WERI-Rb-1 (cell line): ENCODE results near the gene C17orf114.

Experiments
- DNase-seq: peaks from one replicate; pipeline ENCODE4 v3.0.0-alpha.2; 2020
- H3K27ac ChIP-seq: fragments of 250-450 bp; sonication (Bioruptor Pico); 2 replicates; pipeline ENCODE4 v1.5.1; 2020; ENCODE audit warnings: mild to moderate bottlenecking, moderate library complexity
- H3K27me3 ChIP-seq: fragments of 250-450 bp; sonication (Bioruptor Pico); 2 replicates; pipeline ENCODE4 v1.5.1; 2021; ENCODE audit warnings: mild to moderate bottlenecking, low read depth, moderate library complexity; ENCODE audit not compliant: insufficient read depth, severe bottlenecking
- H3K36me3 ChIP-seq: fragments of 250-450 bp; sonication (Bioruptor Pico); 2 replicates; pipeline ENCODE4 v1.5.1; 2020; ENCODE audit warnings: mild to moderate bottlenecking, moderate library complexity
- H3K4me3 ChIP-seq: 2 replicates; pipeline ENCODE4 v1.5.1; 2011; ENCODE audit warnings: low read depth, mild to moderate bottlenecking, control low read depth, low read length
- H3K9me3 ChIP-seq: fragments of 250-450 bp; sonication (Bioruptor Pico); 2 replicates; pipeline ENCODE4 v1.5.1; 2021; ENCODE audit warnings: mild to moderate bottlenecking, moderate library complexity; ENCODE audit not compliant: severe bottlenecking
- CTCF ChIP-seq: IDR thresholded peaks from 2 replicates; pipeline ENCODE4 v1.5.1; 2011; ENCODE audit warnings: low read depth, mild to moderate bottlenecking, control low read depth, inconsistent platforms, low read length

Gene C17orf114

GRCh38 chr17:4802228-4802627 is at the start of gene C17orf114:
C17orf114 (minus strand) TSS chr17:4802328.
- Histone ChIP-seq H3K36me3 (peaks cover 15% of the 10 kb centered on the region), H3K27me3 (no peaks in the 10 kb centered on the region), H3K4me3 (no peak within 1 kb of the TSS), H3K9me3 (no peaks in the 10 kb centered on the region), H3K27ac (no peak within 1 kb of the TSS; the same call in 1 of the 2 replicates)
- TF ChIP-seq CTCF, result no peak
- DNase-seq, result no peak

GRCh38 chr17:4851084-4851483 is 49.0 kb upstream of the C17orf114 start:
- peak overlapping the region; percentile 1 for H3K27ac ChIP-seq
- H3K9me3 ChIP-seq, result no peaks in the 10 kb centered on the region
- no peak for DNase-seq
- H3K36me3 ChIP-seq, result peaks cover 58% of the 10 kb centered on the region
- H3K27me3 ChIP-seq, result no peaks in the 10 kb centered on the region
- H3K4me3 ChIP-seq, result no peak overlapping the region
- no peak for TF ChIP-seq CTCF

- Histone ChIP-seq H3K36me3 (peaks cover 63% of the 10 kb centered on the region), H3K4me3 (no peak overlapping the region), H3K27ac (no peak overlapping the region; the same call in 1 of the 2 replicates), H3K9me3 (no peaks in the 10 kb centered on the region), H3K27me3 (no peaks in the 10 kb centered on the region)
- no peak for DNase-seq
- no peak for TF ChIP-seq CTCF
Measured at GRCh38 chr17:4850246-4850645, 48.1 kb upstream of the C17orf114 start.

GRCh38 chr17:4849011-4849536 is 46.9 kb upstream of the C17orf114 start:
- Histone ChIP-seq H3K4me3 (no peak overlapping the region), H3K27ac (peak overlapping the region; percentile 82), H3K9me3 (no peaks in the 10 kb centered on the region), H3K27me3 (no peaks in the 10 kb centered on the region), H3K36me3 (peaks cover 68% of the 10 kb centered on the region)
- no peak for DNase-seq
- TF ChIP-seq CTCF, result no peak

DNA sequence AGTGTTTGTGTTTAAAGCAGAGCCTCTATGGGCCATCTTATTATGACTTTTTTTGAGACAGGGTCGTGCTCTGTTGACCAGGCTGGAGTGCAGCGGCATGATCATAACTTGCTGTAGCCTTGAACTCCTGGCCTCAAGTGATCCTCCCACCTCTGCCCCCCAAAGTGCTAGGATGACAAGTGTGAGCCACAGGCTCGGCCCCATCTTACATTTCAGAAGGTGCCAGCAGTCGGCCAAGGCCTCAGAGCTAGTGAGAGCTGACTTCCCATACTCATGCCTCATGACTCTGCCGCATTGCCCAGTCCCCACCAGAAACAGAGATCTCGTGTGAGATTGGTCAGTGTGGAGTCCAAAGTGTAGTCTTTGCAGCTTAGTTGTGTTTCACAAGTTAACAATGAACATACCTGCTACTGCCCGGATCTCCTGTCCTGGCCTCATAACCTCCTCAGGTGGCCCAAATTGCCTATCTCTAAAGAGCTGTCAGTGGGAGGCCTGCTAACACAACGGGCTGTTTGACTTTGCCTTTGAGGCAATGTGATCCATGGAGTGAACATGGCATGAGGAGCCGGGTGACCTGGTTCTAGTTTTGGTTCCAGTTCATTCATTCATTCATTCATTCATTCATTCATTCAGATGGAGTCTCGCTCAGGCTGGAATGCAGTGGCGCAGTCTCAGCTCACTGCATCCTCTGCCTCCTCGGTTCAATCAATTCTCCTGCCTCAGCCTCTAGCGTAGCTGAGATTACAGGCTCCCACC is 44.7 kb upstream of the C17orf114 start:
- no peaks in the 10 kb centered on the region for H3K9me3 ChIP-seq

More for the DNA sequence above, 44.7 kb upstream of the C17orf114 start:
- no peak for TF ChIP-seq CTCF
- no peak for DNase-seq
- Histone ChIP-seq H3K4me3 (no peak overlapping the region), H3K36me3 (peaks cover 82% of the 10 kb centered on the region), H3K27ac (peak overlapping the region; percentile 82), H3K27me3 (no peaks in the 10 kb centered on the region)
